Chondrocyte (in vitro differentiated cells): ENCODE results near the gene ZCCHC17. TPM values are rescaled to one million over a fixed set of nuclear protein-coding genes. Genes with fewer than 3 reads are reported as not detected.

Experiments
- DNase-seq: peaks from one replicate; pipeline ENCODE4 v3.0.0; 2021; ENCODE audit warnings: mixed read lengths, low spot score
- H3K27ac Mint-ChIP-seq: one replicate; pipeline ENCODE4 v1.8.0; 2021; ENCODE audit warnings: mild to moderate bottlenecking, moderate library complexity, mixed read lengths; ENCODE audit not compliant: unreplicated experiment
- H3K27me3 Mint-ChIP-seq: 2 replicates; pipeline ENCODE4 v1.8.0; 2021; ENCODE audit warnings: low read depth, mixed read lengths
- H3K36me3 Mint-ChIP-seq: 2 replicates; pipeline ENCODE4 v1.8.0; 2021; ENCODE audit warnings: low read depth, mixed read lengths
- H3K4me1 Mint-ChIP-seq: 2 replicates; pipeline ENCODE4 v1.8.0; 2021; ENCODE audit warnings: low read depth, mild to moderate bottlenecking, mixed read lengths
- H3K4me3 Mint-ChIP-seq: one replicate; pipeline ENCODE4 v1.8.0; 2021; ENCODE audit warnings: mild to moderate bottlenecking, moderate library complexity, mixed read lengths; ENCODE audit not compliant: unreplicated experiment
- H3K9me3 Mint-ChIP-seq: 2 replicates; pipeline ENCODE4 v1.8.0; 2021; ENCODE audit warnings: low read depth, mixed read lengths
- total RNA-seq: library from RNA; stranded (reverse); gene quantifications from 3 replicates; pipeline ENCODE4 v1.2.1, GENCODE V29; 2021
- TF ChIP-seq, protein P1 (sequence below): fragments of 200-600 bp; sonication (generic); IDR thresholded peaks from 2 replicates; pipeline ENCODE4 v1.5.0; 2021; ENCODE audit warnings: antibody characterized with exemption, mild to moderate bottlenecking, moderate library complexity

The ZCCHC17 gene
- total RNA-seq, 1 donor from 2014 or later: 31.1 TPM

DNA sequence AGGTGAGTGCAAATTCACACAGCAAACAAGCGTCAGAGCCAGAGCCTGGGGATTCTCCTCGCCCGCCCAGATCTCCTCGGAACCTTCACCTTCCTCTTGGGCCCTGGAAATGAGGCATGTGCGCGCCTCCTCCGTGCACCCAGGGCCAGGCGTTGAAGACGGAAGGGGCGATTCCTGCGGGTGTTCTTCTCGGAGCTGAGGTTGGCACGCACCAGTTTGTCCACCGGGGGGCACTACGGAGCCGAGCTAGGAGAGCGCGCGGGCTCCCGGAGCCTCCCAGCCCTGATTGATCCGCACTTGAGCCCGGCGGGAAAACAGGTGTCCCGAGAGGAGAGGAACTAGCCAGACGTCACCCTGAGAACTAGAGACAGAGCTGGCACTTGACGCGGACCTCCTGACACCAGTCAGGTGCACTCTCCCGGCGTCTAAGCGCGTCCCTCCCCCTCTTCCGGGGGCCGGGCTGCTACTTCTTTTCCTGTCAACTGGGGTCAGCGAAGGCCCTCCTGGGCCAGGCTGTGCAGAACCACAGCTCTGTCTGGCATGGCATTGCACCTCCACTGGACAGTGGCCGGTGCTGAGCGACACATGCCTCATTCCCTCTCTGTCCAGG lies 97.9 kb downstream of the ZCCHC17 start:
- Mint-ChIP-seq H3K36me3 (no peaks in the 10 kb centered on the region), H3K4me3 (peak overlapping the region; percentile 62), H3K27ac (peak overlapping the region; percentile 41), H3K27me3 (no peaks in the 10 kb centered on the region), H3K9me3 (no peaks in the 10 kb centered on the region), H3K4me1 (peaks cover 13% of the 10 kb centered on the region)
- DNase-seq: no peak
- TF ChIP-seq, protein P1, sequence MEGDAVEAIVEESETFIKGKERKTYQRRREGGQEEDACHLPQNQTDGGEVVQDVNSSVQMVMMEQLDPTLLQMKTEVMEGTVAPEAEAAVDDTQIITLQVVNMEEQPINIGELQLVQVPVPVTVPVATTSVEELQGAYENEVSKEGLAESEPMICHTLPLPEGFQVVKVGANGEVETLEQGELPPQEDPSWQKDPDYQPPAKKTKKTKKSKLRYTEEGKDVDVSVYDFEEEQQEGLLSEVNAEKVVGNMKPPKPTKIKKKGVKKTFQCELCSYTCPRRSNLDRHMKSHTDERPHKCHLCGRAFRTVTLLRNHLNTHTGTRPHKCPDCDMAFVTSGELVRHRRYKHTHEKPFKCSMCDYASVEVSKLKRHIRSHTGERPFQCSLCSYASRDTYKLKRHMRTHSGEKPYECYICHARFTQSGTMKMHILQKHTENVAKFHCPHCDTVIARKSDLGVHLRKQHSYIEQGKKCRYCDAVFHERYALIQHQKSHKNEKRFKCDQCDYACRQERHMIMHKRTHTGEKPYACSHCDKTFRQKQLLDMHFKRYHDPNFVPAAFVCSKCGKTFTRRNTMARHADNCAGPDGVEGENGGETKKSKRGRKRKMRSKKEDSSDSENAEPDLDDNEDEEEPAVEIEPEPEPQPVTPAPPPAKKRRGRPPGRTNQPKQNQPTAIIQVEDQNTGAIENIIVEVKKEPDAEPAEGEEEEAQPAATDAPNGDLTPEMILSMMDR: peak; percentile 97

GRCh38 chr1:31396633-31397351 lies 100.0 kb downstream of the ZCCHC17 start:
- Mint-ChIP-seq H3K4me1 (peaks cover 13% of the 10 kb centered on the region), H3K4me3 (no peak overlapping the region), H3K27me3 (no peaks in the 10 kb centered on the region), H3K36me3 (no peaks in the 10 kb centered on the region), H3K9me3 (no peaks in the 10 kb centered on the region), H3K27ac (no peak overlapping the region)
- TF ChIP-seq, protein P1: peak; percentile 67
- DNase-seq: no peak

DNA sequence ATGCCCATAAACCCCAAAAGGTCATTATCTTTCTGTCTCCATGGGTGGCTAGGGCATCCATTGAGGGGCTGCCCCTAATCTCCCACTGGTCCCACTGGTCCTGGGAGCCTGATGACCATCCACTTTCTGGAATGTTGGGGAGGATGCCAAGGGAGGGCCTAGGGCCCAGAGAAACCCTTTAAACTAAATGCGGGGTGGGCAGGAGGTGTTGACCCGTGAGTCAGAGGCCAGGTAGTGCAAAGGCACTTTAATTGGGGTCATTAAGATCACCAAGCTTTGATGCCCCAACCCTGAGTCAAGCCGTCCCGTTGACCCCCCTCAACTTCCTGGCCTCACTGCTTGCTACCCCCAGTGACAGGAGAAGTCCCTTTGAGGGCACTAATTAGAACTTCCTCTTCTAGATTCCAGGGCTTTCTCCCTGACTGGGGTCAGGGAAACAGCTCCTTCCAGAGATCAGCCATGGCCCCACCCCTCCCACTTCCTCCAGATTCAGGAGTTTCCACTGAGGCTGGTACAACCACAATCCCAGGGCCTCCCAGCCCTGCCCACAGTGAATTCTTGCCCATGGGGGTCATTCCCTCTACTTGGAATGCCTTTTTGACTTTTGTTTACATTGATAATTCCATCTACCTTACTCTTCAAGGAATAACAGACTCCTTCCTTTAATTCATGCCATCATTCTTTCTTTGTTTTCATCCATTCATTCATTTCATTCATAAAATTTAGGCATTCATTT lies 100.7 kb downstream of the ZCCHC17 start:
- DNase-seq: no peak
- no peak overlapping the region for H3K4me3 Mint-ChIP-seq
- no peaks in the 10 kb centered on the region for H3K36me3 Mint-ChIP-seq
- H3K27ac Mint-ChIP-seq: no peak overlapping the region
- no peaks in the 10 kb centered on the region for H3K9me3 Mint-ChIP-seq
- peaks cover 13% of the 10 kb centered on the region for H3K4me1 Mint-ChIP-seq
- TF ChIP-seq, protein P1: no peak
- H3K27me3 Mint-ChIP-seq: no peaks in the 10 kb centered on the region

GRCh38 chr1:31398246-31398645 lies 101.4 kb downstream of the ZCCHC17 start:
- H3K4me1 Mint-ChIP-seq: peaks cover 13% of the 10 kb centered on the region
- H3K27ac Mint-ChIP-seq: no peak overlapping the region
- H3K9me3 Mint-ChIP-seq: no peaks in the 10 kb centered on the region
- no peak for DNase-seq
- H3K36me3 Mint-ChIP-seq: no peaks in the 10 kb centered on the region
- no peaks in the 10 kb centered on the region for H3K27me3 Mint-ChIP-seq
- no peak overlapping the region for H3K4me3 Mint-ChIP-seq
- TF ChIP-seq, protein P1: no peak

DNA sequence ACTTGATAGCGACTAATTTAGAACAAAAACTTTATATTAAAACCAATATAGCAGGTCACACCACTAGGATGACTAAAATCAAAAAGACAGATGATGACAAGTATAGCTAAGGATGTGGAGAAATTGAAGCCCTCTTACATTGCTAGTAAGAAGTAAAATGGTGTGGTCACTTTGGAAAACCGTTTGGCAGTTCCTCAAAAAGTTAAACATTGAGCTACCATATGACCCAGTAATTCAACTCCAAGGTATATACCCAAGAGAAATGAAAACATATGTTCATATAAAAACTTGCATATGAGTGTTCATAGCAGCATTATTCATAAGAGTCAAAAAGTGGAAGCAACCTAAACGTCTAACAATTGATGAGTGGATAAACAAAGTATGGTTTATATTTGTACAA lies 103.1 kb downstream of the ZCCHC17 start:
- Mint-ChIP-seq H3K4me1 (peaks cover 6% of the 10 kb centered on the region), H3K36me3 (no peaks in the 10 kb centered on the region), H3K4me3 (no peak overlapping the region), H3K27me3 (no peaks in the 10 kb centered on the region), H3K9me3 (no peaks in the 10 kb centered on the region), H3K27ac (no peak overlapping the region)
- DNase-seq: no peak
- TF ChIP-seq, protein P1: no peak
